Sigmoid colon (tissue), 7 donors: ENCODE data around the gene NKX6-2. TPM values are rescaled to one million over a fixed set of nuclear protein-coding genes. Genes with fewer than 3 reads are reported as not detected.

Source experiments
- DNase-seq: peaks from one replicate; pipeline ENCODE4 v3.0.0-alpha.2; 2019
- H3K27ac ChIP-seq, 4 donors: fragments of 200-600 bp; sonication (generic); one replicate each; pipeline ENCODE4 v1.5.1; 2016 to 2019; ENCODE audit warnings: mild to moderate bottlenecking in 1 of 4
- H3K27me3 ChIP-seq, 3 donors: fragments of 200-600 bp; sonication (generic); one replicate each; pipeline ENCODE4 v1.5.1; 2019; ENCODE audit warnings: mild to moderate bottlenecking in 1 of 3
- H3K36me3 ChIP-seq, 4 donors: fragments of 200-600 bp; sonication (generic); one replicate each; pipeline ENCODE4 v1.5.1; 2016 to 2019
- H3K4me1 ChIP-seq, 4 donors: fragments of 200-600 bp; sonication (generic); one replicate each; pipeline ENCODE4 v1.5.1; 2017 to 2019
- H3K4me3 ChIP-seq, 4 donors: fragments of 200-600 bp; sonication (generic); one replicate each; pipeline ENCODE4 v1.5.1; 2017 to 2019; ENCODE audit warnings: mild to moderate bottlenecking in 2 of 4, moderate library complexity in 1 of 4
- H3K9me3 ChIP-seq, 4 donors: fragments of 200-600 bp in 3 of 4; sonication (generic) in 3 of 4; one replicate each; pipeline versions ENCODE4 v1.5.1 to v1.6.1; 2013 to 2019
- EP300 ChIP-seq, 4 donors: sonication (generic); formaldehyde crosslinking; IDR thresholded peaks; one replicate each; pipeline ENCODE4 v1.6.1; 2017; ENCODE audit warnings: antibody characterized with exemption in 4 of 4
- POLR2A ChIP-seq, 2 donors: fragments of 450-650 bp; IDR thresholded peaks; one replicate each; pipeline ENCODE4 v1.6.1; 2016; ENCODE audit warnings: antibody characterized with exemption in 2 of 2, mild to moderate bottlenecking in 2 of 2, moderate library complexity in 2 of 2
- POLR2AphosphoS5 ChIP-seq, 4 donors: sonication (generic); formaldehyde crosslinking; IDR thresholded peaks; one replicate each; pipeline ENCODE4 v1.6.1; 2017; ENCODE audit warnings: antibody characterized with exemption in 4 of 4
- WGBS, 2 donors: extraction: QIAGEN DNeasy Blood & Tissue Kit; methylation state at CpG; one replicate each; pipeline ENCODE4 v1.1.7; 2013; 5-methylcytosine and 5-hydroxymethylcytosine counted together
- intact Hi-C: fragments of 100-400 bp; cut with DNase I; formaldehyde crosslinking; loops from one replicate; pipeline ENCODE4 v1.15.1; 2023
- polyA plus RNA-seq, 3 donors: library from polyadenylated mRNA; stranded (reverse); fragments of 200-250 nt; gene quantifications; one replicate each; pipeline ENCODE4 v1.2.3, GENCODE V29; 2013
- total RNA-seq, 4 donors: library from RNA; depleted of rRNA; stranded (reverse); fragments of >200 nt; gene quantifications; one replicate each; pipeline ENCODE4 v1.1.0, GENCODE V29; 2016
- TF ChIP-seq, protein P1 (sequence below), 4 experiments: fragments of 450-650 bp in 3 of 4; fragments of 200-600 bp in 1 of 4; IDR thresholded peaks; one replicate each; pipeline ENCODE4 v1.5.1; 2016 to 2019; ENCODE audit warnings: antibody characterized with exemption in 4 of 4, mild to moderate bottlenecking in 3 of 4, moderate library complexity in 2 of 4
- donor health status: healthy with polysubstance abuse.
- donor health status: Bipolar disorder and iron deficiency.
- donor health status: healthy.

Gene NKX6-2
- total and polyA plus RNA-seq, 7 donors, result 0.01 to 0.60 TPM; not detected in 5

DNA sequence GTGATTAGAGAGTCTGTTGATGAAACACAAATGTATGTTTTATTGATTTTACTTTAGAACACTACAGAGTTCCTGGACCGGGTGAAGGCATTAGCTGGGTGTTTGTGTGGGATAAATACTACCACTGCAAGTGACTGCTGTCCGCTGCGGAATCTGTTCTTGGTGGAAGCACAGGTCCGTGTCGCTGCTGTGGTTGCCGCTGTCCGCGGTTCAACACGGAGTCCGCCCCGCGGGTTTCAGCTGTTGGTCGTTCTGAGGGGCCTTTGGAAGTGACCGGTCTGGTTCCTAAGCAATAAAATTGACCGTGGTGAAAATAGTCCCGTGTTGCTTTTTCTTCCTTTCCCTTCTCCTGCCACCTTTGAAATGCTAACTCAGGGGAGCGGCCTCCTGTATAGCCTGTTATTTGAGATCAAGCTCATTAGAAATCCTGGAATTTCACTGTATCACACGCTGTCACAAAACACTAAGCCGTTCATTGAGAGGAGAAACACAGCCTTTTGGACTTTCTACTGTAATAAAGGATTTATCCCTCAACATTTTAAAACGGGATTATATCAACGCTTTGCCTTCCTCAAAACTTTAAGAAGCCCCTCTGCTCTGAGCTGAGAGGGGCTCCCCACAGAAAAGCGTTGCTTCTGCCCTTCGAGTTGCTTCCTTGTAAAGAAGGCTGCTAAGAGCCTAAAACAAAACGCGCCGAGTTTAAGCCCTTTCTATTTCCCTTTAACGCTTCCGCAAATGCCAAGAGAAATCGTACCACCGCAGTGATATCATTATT, 2.6 kb downstream of the NKX6-2 start:
- peaks cover 43 to 78% (median 46%) of the 10 kb centered on the region in 3 donors for H3K27me3 ChIP-seq
- no peaks in the 10 kb centered on the region for H3K9me3 ChIP-seq

DNA sequence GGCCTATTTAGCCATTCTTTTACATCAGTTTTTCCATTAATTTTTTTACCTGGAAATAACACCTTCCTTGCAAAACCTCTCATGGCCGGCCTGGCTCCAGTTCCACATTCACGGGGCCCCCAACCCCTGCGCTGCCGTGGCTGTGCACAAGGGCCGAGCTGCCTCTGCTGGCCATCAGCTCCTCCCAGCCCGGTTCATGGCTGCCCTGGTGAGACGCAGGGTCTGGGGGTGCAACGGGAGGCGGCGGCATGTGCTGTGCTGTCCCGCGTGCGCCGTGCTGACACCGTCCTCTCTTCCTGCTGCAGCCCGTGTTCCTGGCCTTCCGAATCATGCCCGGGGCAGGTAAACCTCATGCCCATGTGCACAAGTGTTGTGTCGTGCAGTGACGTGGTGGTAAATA, 4.4 kb downstream of the NKX6-2 start:
- DNase-seq, result no peak
- H3K27me3 ChIP-seq, result peaks cover 25 to 60% (median 28%) of the 10 kb centered on the region in 3 donors
- WGBS, 2 donors, result 97 to 98% methylated on average over 20 of the region's 20 CpGs
- intact Hi-C loops, result loop anchor here (10.0 kb wide), 1 partner anchor 327 kb away; no protein-coding TSS in a partner anchor
- TF ChIP-seq POLR2A (IDR thresholded peaks at IDR 0.05), result no peak
- no peak for TF ChIP-seq POLR2AphosphoS5 (IDR thresholded peaks at IDR 0.05)
- TF ChIP-seq EP300 (IDR thresholded peaks at IDR 0.05), result no peak
- TF ChIP-seq, protein P1, sequence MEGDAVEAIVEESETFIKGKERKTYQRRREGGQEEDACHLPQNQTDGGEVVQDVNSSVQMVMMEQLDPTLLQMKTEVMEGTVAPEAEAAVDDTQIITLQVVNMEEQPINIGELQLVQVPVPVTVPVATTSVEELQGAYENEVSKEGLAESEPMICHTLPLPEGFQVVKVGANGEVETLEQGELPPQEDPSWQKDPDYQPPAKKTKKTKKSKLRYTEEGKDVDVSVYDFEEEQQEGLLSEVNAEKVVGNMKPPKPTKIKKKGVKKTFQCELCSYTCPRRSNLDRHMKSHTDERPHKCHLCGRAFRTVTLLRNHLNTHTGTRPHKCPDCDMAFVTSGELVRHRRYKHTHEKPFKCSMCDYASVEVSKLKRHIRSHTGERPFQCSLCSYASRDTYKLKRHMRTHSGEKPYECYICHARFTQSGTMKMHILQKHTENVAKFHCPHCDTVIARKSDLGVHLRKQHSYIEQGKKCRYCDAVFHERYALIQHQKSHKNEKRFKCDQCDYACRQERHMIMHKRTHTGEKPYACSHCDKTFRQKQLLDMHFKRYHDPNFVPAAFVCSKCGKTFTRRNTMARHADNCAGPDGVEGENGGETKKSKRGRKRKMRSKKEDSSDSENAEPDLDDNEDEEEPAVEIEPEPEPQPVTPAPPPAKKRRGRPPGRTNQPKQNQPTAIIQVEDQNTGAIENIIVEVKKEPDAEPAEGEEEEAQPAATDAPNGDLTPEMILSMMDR (IDR thresholded peaks at IDR 0.05), result no peak
- H3K36me3 ChIP-seq, result peaks cover 14 to 73% (median 34%) of the 10 kb centered on the region in 4 donors
- H3K4me1 ChIP-seq, result peaks cover 0 to 21% (median 18%) of the 10 kb centered on the region in 4 donors
- no peak overlapping the region for H3K4me3 ChIP-seq
- no peaks in the 10 kb centered on the region for H3K9me3 ChIP-seq
- no peak overlapping the region for H3K27ac ChIP-seq

More for the DNA sequence above, 2.6 kb downstream of the NKX6-2 start:
- peaks cover 14 to 56% (median 29%) of the 10 kb centered on the region in 4 donors for H3K36me3 ChIP-seq
- no peak overlapping the region for H3K27ac ChIP-seq
- no peak overlapping the region for H3K4me3 ChIP-seq
- no peak for DNase-seq
- 87 to 92% methylated on average over 30 of the region's 30 CpGs for WGBS, 2 donors
- TF ChIP-seq EP300 (IDR thresholded peaks at IDR 0.05) (no peak), POLR2AphosphoS5 (IDR thresholded peaks at IDR 0.05) (no peak), POLR2A (IDR thresholded peaks at IDR 0.05) (no peak)
- TF ChIP-seq, protein P1 (IDR thresholded peaks at IDR 0.05), result no peak
- intact Hi-C loops, result loop anchor here (10.0 kb wide), 1 partner anchor 329 kb away; no protein-coding TSS in a partner anchor
- peaks cover 0 to 39% (median 36%) of the 10 kb centered on the region in 4 donors for H3K4me1 ChIP-seq

DNA sequence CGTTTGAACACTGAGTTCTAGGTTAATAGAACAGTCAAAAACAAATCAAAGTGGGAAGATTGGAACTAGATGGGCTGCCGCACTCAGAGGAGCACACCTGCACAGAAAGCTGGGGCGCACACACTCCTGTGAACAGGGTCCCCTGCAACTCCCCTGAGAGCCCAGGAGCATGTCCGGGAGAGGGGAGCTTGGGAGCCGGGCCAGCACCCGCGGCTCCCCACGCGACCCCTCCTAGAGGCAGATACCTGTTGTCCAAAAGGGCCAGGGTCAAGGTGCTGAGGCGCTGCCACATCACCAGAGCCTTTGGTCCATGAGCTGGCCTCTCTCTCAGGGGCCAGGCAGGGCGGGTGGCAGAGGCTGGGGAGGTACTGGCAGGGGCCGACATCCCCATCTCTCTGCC, 5.6 kb downstream of the NKX6-2 start:
- Histone ChIP-seq H3K9me3 (no peaks in the 10 kb centered on the region), H3K4me3 (no peak overlapping the region), H3K36me3 (peaks cover 14 to 85% (median 37%) of the 10 kb centered on the region in 4 donors), H3K27me3 (peaks cover 17 to 50% (median 19%) of the 10 kb centered on the region in 3 donors), H3K4me1 (peaks cover 0 to 13% (median 10%) of the 10 kb centered on the region in 4 donors), H3K27ac (no peak overlapping the region)
- TF ChIP-seq, protein P1 (IDR thresholded peaks at IDR 0.05), result no peak
- TF ChIP-seq POLR2A (IDR thresholded peaks at IDR 0.05) (no peak), EP300 (IDR thresholded peaks at IDR 0.05) (no peak), POLR2AphosphoS5 (IDR thresholded peaks at IDR 0.05) (no peak)
- WGBS, 2 donors, result 94 to 96% methylated on average over 12 of the region's 12 CpGs
- DNase-seq, result no peak
- intact Hi-C loops, result loop anchor here (10.0 kb wide), 1 partner anchor 326 kb away; no protein-coding TSS in a partner anchor

DNA sequence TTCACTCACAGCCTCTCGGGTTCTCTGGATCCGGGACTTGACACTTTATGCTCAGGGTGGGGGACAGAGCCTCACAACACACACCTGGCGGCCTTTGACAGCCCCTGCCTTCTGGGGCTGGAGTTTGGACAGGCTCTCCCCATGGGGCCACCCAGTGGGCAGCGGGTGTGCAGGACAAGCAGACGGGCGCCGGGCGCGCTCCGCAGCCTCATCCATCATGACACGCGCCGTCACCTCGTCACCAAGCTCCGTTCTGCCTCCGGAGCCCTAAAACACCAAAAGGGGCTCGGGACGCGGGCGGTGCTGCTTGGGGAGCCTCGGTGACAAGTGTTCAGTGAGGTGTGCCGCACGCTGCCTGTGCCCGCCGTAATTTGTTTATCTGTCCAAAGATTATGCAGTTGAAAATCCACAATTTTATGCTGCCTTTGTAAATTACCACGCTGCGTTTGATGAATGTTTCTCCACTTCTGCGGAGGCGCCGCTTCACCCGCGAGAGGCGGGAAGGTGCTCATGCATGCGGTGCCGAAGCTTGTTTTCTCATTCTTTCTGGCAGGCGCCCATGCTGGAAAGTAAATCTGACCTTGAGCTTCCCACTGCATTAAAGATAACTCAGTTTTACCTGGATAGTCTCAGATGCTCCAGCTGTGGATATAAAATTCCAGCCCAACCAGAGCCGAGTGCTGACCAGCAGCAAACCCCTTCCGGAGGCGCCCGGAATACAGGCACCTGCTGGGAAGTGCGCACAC, 6.2 kb downstream of the NKX6-2 start:
- peaks cover 0 to 6% (median 4%) of the 10 kb centered on the region in 4 donors for H3K4me1 ChIP-seq
- H3K36me3 ChIP-seq, result peaks cover 14 to 86% (median 38%) of the 10 kb centered on the region in 4 donors
- H3K27ac ChIP-seq, result no peak overlapping the region
- H3K4me3 ChIP-seq, result no peak overlapping the region
- TF ChIP-seq POLR2A (IDR thresholded peaks at IDR 0.05) (no peak), EP300 (IDR thresholded peaks at IDR 0.05) (no peak), POLR2AphosphoS5 (IDR thresholded peaks at IDR 0.05) (no peak)
- TF ChIP-seq, protein P1 (IDR thresholded peaks at IDR 0.05), result no peak
- DNase-seq, result no peak
- 95 to 96% methylated on average over 41 of the region's 41 CpGs for WGBS, 2 donors
- peaks cover 10 to 44% (median 13%) of the 10 kb centered on the region in 3 donors for H3K27me3 ChIP-seq
- intact Hi-C loops, result loop anchor here (10.0 kb wide), 1 partner anchor 325 kb away; no protein-coding TSS in a partner anchor
- H3K9me3 ChIP-seq, result no peaks in the 10 kb centered on the region
